DLD1 (cell line): ENCODE data around the gene SCAF1.

ENCODE experiments used
- in situ Hi-C: cut with HindIII; loops from 2 replicates; pipeline ENCODE4 v1.10.0; 2017; ENCODE audit warnings: low sequenced_read_pairs

Gene SCAF1

GRCh38 chr19:49684251-49684982 is 42.4 kb downstream of the SCAF1 start:
- in situ Hi-C loops: no loop called here

DNA sequence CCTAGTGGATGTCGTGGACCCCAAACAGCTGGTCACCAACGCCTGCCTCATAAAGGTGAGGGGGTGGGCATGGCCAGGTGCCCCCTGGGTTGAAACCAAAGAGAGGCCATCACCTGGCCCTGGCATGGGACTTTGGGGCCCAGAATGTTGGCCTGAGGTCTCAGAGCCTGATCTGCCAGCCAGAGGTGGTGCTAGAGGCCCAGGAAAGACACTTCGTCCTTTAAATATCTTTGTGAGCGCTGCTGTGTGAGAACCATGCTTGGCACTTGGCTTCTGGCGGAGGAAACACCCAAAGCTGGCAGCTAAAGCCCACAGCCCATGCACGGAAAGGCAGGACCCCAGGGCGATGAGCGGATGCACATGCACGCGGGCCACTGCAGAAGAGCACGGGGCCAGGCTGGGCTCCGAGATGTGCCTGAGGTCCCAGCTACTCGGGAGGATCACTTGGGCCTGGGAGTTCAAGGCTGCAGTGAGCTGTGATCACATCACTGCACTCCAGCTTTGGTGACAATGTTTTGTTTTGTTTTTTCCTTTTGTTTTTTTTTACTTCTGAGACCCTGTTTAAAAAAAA is 43.1 kb downstream of the SCAF1 start:
- in situ Hi-C loops: no loop called here

DNA sequence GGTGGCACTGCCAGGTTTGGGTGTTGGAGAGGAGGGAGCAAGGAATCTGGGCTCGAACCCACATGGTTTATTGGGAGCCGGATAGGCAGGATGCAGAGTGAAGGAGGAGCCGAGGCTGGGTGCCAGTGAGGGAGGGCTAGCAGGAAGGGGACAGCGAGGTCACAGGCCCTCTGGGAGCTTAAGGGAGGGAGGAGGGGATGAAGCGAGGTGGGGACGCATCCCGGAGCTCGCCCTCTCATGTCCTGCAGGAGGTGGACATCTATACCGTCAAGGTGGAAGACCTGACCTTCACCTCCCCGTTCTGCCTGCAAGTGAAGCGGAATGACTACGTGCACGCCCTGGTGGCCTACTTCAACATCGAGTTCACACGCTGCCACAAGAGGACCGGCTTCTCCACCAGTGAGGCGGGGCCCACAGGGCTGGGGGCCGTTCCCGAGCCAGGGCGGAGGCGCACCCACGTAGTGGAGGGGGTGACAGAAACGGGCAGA is 43.9 kb downstream of the SCAF1 start:
- in situ Hi-C loops: no loop called here

DNA sequence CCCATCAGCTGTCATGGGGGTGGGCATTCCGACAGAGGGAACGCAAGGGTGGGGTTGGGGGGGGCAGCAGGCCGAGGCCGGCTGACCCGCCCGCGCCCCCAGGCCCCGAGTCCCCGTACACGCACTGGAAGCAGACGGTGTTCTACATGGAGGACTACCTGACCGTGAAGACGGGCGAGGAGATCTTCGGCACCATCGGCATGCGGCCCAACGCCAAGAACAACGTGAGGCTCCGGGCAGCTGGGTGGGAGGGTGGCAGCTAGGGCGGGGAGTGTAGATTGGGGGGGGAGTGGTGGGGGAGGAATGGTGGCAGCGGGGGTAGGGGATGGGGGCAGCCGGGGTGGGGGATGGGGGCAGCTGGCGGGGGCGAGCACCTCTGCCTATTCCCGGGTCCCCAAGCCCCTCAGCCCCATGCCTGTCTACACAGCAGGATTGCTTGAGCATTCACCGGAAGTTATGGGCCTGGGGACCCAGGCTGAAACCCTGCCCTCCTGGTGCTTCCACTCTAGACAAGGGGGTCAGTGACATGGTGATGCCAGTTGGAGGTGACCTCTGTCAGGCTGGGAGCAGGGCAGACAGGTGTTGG is 44.6 kb downstream of the SCAF1 start:
- in situ Hi-C loops: no loop called here

GRCh38 chr19:49687150-49687549 is 45.1 kb downstream of the SCAF1 start:
- in situ Hi-C loops: no loop called here

GRCh38 chr19:49687566-49688316 is 45.7 kb downstream of the SCAF1 start:
- in situ Hi-C loops: no loop called here

GRCh38 chr19:49688531-49689132 is 46.6 kb downstream of the SCAF1 start:
- in situ Hi-C loops: no loop called here

- in situ Hi-C loops: no loop called here
Measured at GRCh38 chr19:49689133-49690078, 47.4 kb downstream of the SCAF1 start, which contains the start of gene ADM5. Gene ADM5 (plus strand): TSS chr19:49689594. CDS start chr19:49689838, 244 bp downstream.

DNA sequence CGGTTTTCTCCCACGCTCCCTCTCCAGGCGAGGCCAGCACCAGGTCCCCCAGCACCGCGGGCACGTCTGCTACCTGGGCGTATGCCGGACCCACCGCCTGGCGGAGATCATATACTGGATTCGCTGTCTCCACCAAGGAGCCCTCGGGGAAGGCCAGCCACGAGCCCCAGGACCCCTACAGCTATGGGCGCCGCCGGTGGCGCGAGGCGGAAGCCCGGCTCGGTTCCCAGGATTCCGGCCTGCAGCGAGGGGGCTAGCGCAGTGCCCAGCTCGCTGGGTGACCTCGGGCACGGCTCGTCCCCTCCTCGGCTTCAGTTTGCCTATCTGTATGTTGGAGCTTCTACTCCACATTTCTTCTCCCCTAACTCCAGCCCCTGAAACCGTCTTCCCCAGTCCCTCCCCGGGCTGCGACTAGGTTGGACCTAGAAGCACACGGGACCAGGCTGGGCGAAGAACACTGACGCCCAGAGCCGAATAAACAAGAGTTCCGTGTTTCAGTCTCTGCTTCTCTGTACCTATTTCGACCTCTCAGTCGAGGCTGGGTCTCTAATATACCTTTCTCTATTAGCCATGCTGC is 48.2 kb downstream of the SCAF1 start:
- in situ Hi-C loops: no loop called here

- in situ Hi-C loops: no loop called here
Measured at GRCh38 chr19:49690656-49691242, 48.7 kb downstream of the SCAF1 start, which contains the start of gene CPT1C. Gene CPT1C (plus strand): TSS chr19:49691116. CDS start chr19:49692253, 1,137 bp downstream.

DNA sequence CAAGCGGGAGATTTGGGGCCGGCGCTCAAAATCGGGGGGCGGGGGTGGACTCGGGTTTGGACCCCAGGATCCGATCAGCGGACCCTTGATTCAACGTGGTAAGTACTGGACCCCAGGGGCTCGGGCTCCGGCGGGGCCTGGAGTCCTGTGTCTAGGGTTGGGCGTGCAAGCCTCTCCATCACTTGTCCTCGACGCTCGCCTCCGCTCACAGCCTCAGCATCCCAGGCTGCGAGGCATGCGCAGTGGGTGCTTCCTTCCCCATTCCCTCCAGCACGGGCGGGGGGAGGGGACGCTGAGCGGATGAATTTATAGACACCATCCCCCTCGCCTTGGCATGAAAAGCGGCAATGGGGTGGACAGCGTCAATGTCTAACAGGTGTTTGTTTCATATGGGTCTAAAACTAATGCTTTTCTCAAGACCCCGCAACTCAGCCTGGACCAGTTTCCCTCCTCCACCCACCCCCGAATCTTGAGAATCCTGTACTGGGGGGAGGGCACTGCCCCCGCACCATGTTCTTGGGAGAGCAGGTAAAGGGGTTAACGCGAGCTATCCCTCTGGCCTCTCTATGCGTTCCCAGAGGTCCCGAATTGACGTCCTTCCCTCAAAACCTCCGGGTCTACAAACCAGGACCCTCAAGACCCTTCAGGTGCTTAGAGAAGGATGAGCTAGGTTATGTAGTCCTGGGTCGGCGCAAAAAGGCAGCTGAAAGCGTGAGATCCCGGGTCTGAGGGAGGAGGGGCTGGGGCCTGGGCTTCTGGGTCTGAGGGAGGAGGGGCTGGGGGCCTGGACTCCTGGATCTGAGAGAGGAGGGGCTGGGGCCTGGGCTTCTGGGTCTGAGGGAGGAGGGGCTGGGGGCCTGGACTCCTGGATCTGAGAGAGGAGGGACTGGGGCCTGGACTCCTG is 49.5 kb downstream of the SCAF1 start:
- in situ Hi-C loops: no loop called here

DNA sequence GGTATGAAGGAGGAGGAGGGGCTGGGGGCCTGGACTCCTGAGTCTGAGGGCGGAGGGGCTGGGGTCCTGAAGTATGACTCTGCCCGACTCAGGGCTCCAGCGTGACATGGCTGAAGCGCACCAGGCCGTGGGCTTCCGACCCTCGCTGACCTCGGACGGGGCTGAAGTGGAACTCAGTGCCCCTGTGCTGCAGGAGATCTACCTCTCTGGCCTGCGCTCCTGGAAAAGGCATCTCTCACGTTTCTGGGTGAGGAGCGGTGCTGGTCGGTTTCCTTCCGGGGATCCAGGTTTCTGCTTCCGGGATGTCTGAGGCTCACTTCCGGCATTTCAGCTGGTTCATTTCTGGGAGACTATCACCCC is 50.1 kb downstream of the SCAF1 start:
- in situ Hi-C loops: no loop called here

- in situ Hi-C loops: no loop called here
Measured at GRCh38 chr19:49696115-49696514, 54.1 kb downstream of the SCAF1 start.

GRCh38 chr19:49696865-49697264 is 54.9 kb downstream of the SCAF1 start:
- in situ Hi-C loops: no loop called here

- in situ Hi-C loops: no loop called here
Measured at GRCh38 chr19:49699364-49699763, 57.4 kb downstream of the SCAF1 start.

DNA sequence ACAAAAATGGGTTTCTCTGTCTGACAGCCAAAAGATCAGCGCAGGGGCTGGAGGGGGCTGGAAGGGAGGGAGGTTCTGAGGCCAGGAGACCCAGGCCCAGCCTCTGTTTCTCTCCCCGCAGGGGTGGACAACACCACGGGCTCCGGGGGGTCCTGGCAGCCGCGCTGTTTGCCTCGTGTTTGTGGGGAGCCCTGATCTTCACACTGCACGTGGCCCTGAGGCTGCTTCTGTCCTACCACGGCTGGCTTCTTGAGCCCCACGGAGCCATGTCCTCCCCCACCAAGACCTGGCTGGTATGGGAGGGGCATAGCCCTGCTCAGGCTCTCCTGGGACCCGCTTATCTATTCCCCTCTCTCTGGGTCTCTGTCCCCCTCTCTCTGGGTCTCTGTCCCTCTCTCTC is 58.6 kb downstream of the SCAF1 start:
- in situ Hi-C loops: no loop called here

- in situ Hi-C loops: no loop called here
Measured at GRCh38 chr19:49701271-49701786, 59.3 kb downstream of the SCAF1 start.
